ENCODE measurements around the gene ZNF416.

DNA sequence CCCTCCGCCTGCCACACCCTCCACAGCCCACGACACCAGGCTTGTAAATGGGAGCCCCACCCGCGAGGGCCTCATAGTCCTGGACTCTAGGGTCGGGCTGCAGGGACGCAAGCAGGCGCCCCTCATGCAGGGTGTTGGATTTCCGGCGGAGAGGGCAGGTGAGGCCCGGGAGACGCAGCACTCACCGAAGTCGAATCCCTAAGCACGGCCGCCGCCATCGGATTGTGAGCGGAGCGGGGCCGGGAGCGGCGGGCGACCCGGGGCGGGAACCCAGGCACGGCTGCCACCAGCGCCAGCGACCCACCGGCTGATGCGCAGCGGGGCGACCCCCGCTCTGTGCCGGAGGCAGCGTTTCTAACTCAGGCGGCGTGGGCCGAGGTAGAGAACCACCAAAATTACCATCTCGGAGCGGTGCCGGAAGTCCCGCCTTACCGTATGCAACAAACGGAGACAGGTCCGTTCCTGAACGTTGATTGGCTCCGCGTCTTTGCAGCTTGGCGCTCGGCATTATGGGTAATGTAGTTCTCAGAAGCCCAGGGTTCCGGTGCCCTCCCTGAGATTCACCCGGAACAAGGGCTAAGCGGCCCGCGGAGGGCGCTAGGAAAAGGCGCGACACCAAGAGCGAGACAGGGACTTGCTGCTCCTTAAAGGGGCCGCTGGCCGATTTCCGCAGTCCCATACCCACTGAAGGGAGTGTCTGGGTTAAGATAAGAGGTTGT lies at the start of gene ZNF416:
- TF ChIP-seq, protein P1, sequence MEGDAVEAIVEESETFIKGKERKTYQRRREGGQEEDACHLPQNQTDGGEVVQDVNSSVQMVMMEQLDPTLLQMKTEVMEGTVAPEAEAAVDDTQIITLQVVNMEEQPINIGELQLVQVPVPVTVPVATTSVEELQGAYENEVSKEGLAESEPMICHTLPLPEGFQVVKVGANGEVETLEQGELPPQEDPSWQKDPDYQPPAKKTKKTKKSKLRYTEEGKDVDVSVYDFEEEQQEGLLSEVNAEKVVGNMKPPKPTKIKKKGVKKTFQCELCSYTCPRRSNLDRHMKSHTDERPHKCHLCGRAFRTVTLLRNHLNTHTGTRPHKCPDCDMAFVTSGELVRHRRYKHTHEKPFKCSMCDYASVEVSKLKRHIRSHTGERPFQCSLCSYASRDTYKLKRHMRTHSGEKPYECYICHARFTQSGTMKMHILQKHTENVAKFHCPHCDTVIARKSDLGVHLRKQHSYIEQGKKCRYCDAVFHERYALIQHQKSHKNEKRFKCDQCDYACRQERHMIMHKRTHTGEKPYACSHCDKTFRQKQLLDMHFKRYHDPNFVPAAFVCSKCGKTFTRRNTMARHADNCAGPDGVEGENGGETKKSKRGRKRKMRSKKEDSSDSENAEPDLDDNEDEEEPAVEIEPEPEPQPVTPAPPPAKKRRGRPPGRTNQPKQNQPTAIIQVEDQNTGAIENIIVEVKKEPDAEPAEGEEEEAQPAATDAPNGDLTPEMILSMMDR (IDR thresholded peaks at IDR 0.05): peak in 1 of 2 donors; percentile 14
- peak in 2 of 3 donors; percentile 56 to 75 for TF ChIP-seq POLR2AphosphoS5 (IDR thresholded peaks at IDR 0.05)
- no peak for TF ChIP-seq EP300 (IDR thresholded peaks at IDR 0.05)
- TF ChIP-seq POLR2A (IDR thresholded peaks at IDR 0.05): no peak

All from suprapubic skin (tissue), 4 donors.